ENCODE measurements around the gene PFDN6. TPM values are rescaled to one million over a fixed set of nuclear protein-coding genes. Genes with fewer than 3 reads are reported as not detected.

PFDN6 gene
- total and polyA plus RNA-seq, 2 of the 13 experiments (the other 11 are each of a cell fraction or from before 2014, with no cell fraction given): 75.5 to 87.0 TPM

DNA sequence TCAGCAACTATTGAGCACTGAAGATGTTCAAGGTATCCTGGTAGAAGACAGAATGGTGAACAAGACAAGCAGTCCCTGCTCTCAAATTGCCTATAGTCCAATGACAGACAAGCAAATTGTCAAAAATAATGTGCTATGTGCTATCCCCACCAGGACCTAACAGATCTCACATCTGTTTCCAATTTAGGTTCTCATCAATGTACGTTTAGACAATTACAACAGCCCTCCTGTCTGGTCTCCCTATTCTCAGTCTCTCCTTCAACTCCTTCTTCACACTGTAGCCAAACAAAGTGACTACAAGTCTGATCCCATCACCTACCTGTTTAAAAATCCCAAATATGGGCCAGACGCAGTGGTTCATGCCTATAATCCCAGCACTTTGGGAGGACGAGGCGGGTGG lies 17.0 kb downstream of the PFDN6 start:
- Histone ChIP-seq H3K9me3 (ENCODE audit: low read length) (no peaks in the 10 kb centered on the region), H3K27me3 (ENCODE audit: control insufficient read depth in 1 of 2, insufficient read depth in 2 of 2, low read length in 2 of 2) (no peaks in the 10 kb centered on the region), H2AFZ (ENCODE audit: low read length) (no peak overlapping the region), H3K4me2 (ENCODE audit: low read depth, low read length) (no peak overlapping the region), H3K36me3 (replicated peaks in 1 of 2; ENCODE audit: control insufficient read depth in 1 of 2, insufficient read depth in 2 of 2, low read length in 2 of 2) (peaks cover 9 to 22% of the 10 kb centered on the region in 2 experiments; a peak in 3 of 5 replicates), H4K20me1 (ENCODE audit: insufficient read depth, low read length) (no peaks in the 10 kb centered on the region), H3K27ac (ENCODE audit: extremely low read length, insufficient read depth, low read length) (no peak overlapping the region), H3K4me1 (ENCODE audit: insufficient read depth, low read length) (peaks cover under 1% of the 10 kb centered on the region; the same call in 1 of the 2 replicates), H3K4me3 (replicated peaks in 1 of 3; ENCODE audit: insufficient read depth in 1 of 3, low read depth in 2 of 3, low read length in 3 of 3) (no peak overlapping the region), H3K79me2 (ENCODE audit: insufficient read depth, low read length) (peaks cover 4% of the 10 kb centered on the region), H3K9ac (ENCODE audit: insufficient read depth, low read depth, low read length) (no peak overlapping the region)
- ATAC-seq (no peak), FAIRE-seq (no peak), DNase-seq (ENCODE audit: low spot score) (no peak)
- ChIA-PET POLR2A (no interaction called here), CTCF (ENCODE audit: low intra/inter-chr PET ratio, low total read pairs) (no interaction called here)
- in situ Hi-C loops (cut with HindIII; ENCODE audit: extremely low pct_ligation_motif_present, low pct_unique_long_range_greater_than_20kb) (no loop called here), intact Hi-C loops (cut with micrococcal nuclease; ENCODE audit: unreplicated experiment) (no loop called here)
- WGBS (ENCODE audit: low lambda C conversion rate): 91% methylated on average over 4 of the region's 4 CpGs
- BruUV-seq (replicated peaks): no TSS peak
- TF ChIP-seq ZNF747 (CRISPR knock-in tag; IDR thresholded peaks at IDR 0.05; ENCODE audit: borderline replicate concordance) (no peak), NAIF1 (CRISPR knock-in tag; IDR thresholded peaks at IDR 0.05; ENCODE audit: borderline replicate concordance) (no peak), ZNF543 (CRISPR knock-in tag; IDR thresholded peaks at IDR 0.05) (no peak), GTF2F1 (IDR thresholded peaks at IDR 0.05; ENCODE audit: low read length) (no peak), MAF1 (CRISPR knock-in tag; IDR thresholded peaks at IDR 0.05; ENCODE audit: borderline replicate concordance) (no peak), RORA (CRISPR knock-in tag; IDR thresholded peaks at IDR 0.05) (no peak), HMGA1 (CRISPR knock-in tag; conservative IDR thresholded peaks at IDR 0.05) (no peak), HNRNPUL1 (IDR thresholded peaks at IDR 0.05; ENCODE audit: low read depth, low read length) (no peak), MTF1 (CRISPR knock-in tag; IDR thresholded peaks at IDR 0.05) (no peak)
- TF ChIP-seq, protein P1, sequence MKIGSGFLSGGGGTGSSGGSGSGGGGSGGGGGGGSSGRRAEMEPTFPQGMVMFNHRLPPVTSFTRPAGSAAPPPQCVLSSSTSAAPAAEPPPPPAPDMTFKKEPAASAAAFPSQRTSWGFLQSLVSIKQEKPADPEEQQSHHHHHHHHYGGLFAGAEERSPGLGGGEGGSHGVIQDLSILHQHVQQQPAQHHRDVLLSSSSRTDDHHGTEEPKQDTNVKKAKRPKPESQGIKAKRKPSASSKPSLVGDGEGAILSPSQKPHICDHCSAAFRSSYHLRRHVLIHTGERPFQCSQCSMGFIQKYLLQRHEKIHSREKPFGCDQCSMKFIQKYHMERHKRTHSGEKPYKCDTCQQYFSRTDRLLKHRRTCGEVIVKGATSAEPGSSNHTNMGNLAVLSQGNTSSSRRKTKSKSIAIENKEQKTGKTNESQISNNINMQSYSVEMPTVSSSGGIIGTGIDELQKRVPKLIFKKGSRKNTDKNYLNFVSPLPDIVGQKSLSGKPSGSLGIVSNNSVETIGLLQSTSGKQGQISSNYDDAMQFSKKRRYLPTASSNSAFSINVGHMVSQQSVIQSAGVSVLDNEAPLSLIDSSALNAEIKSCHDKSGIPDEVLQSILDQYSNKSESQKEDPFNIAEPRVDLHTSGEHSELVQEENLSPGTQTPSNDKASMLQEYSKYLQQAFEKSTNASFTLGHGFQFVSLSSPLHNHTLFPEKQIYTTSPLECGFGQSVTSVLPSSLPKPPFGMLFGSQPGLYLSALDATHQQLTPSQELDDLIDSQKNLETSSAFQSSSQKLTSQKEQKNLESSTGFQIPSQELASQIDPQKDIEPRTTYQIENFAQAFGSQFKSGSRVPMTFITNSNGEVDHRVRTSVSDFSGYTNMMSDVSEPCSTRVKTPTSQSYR (CRISPR knock-in tag; IDR thresholded peaks at IDR 0.05; ENCODE audit: borderline replicate concordance): no peak
